ENCODE data around the gene MYRF. TPM values are rescaled to one million over a fixed set of nuclear protein-coding genes. Genes with fewer than 3 reads are reported as not detected.
A peak's percentile ranks its signal among the peaks of the same experiment; 100 is the strongest.

Gene MYRF
- total RNA-seq, 2 donors from 2014 or later, result 4.6 to 15.6 TPM

DNA sequence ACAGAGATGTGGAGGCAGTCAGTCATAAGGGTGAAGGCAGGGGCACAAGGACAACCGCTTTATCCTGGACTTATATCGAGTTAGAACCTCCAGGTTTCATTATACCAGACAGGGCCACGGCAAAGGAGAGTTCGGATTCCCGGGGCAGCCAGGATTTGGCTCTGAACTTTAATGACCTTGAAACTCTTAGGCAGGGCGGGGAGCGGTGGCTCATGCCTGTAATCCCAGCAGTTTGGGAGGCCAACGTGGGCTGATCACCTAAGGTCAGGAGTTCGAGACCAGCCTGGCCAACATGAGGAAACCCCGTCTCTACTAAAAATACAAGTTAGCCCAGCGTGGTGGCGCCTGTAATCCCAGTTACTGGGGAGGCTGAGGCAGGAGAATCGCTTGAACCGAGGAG, 1.1 kb upstream of the MYRF start:
- ATAC-seq, result no peak
- intact Hi-C loops (cut with DNase I, micrococcal nuclease), result no loop called here
- no peak for DNase-seq

- no peak for ATAC-seq
- intact Hi-C loops (cut with DNase I, micrococcal nuclease), result no loop called here
- DNase-seq, result no peak
Measured at GRCh38 chr11:61752925-61753521, 587 bp downstream of the MYRF start.

DNA sequence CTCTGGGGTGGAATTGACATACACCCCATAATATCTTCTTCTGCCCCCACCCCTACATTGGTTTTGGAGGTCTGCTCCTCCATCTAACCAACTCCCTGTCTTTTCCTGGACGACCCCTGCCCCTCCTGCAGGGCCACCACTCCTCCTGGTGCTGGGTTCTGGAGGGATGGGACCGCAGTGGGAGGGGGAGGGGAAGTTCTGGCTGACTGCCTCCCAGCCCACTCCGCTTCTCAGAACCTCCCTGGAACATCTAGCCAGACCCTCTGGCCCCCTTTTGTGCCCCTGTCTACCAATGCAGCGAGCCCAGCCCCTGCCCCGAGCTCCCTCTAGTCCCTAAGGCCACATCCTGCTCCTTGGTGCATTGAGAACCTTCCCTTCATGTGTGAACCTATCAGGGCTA, 1.2 kb downstream of the MYRF start:
- intact Hi-C loops (cut with DNase I, micrococcal nuclease), result no loop called here
- ATAC-seq, result no peak

GRCh38 chr11:61754534-61755482, 2.4 kb downstream of the MYRF start:
- intact Hi-C loops (cut with DNase I, micrococcal nuclease), result no loop called here
- ATAC-seq (no peak), DNase-seq (no peak)

More for the DNA sequence above, 1.2 kb downstream of the MYRF start:
- DNase-seq, result no peak

DNA sequence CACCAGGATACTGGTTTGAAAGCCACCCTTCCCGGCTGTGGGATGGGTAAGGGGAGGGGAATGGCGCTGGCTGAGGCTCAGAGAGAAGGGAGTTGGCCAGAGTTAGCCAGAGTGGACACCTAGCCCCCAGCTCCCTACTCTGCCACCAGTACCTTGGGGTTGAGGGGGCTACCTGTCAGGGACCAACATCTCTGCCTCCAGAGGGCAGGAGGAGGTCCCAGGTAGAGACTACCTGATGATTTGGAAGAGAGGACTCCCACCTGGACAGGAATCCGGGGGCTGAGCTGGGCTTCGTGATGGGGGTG, 3.7 kb downstream of the MYRF start:
- intact Hi-C loops (cut with DNase I, micrococcal nuclease), result no loop called here
- DNase-seq (no peak), ATAC-seq (no peak)

GRCh38 chr11:61756452-61757212, 4.2 kb downstream of the MYRF start:
- intact Hi-C loops (cut with DNase I, micrococcal nuclease), result no loop called here
- peak; percentile 77 to 87 for DNase-seq
- ATAC-seq, result peak; percentile 85

DNA sequence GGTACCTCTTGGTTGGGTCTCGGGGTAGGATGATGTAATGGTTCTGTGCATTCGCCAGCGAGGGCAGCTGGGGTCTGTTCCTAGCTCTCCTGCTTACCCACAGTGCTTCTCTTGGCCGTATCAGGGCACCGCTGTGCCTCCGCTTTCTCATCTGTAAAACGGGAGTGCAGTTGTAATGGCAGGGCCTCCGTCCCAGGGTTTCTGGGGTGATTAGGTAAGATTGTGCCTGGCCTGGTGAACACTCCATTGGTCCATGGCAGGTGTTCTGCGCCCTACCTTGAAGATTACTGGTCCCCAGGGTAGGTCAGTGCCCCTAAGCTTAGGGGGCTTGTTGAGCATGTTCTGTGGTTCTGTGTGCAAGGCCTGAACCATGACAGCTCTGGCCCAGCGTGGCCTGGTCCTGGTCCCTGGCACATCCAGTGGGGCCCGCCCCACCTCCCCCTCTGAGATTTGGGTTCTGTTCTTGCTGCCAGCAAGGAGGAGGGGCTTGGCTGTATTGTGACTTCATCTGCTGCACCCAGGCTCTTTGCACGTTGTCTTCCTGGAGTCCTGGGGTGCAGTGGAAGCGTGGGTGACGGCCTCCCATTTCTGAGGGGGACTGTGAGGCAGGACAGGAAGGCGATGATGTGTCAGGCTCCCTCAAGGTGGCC, 4.9 kb downstream of the MYRF start:
- intact Hi-C loops (cut with DNase I, micrococcal nuclease), result no loop called here
- no peak for DNase-seq
- ATAC-seq, result no peak

DNA sequence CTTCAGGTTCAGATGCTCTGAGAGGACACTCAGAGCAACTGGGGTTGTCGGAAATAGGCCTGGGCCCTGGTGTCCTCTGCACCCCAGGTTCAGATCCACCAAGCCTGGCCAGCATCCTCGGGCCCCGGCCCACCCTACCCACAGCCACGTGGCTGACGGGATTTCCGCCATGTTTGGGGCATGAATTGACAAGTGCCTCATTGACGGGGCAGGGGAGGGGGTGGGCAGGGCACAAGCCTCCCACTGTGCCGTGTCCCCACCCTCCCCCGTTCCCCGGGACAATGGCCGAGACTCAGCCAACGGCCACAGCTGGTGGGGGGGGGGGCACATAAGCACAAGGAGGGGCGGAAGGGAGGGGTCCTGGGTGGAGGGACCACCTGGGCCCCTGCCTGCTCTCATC, 8.5 kb downstream of the MYRF start:
- intact Hi-C loops (cut with DNase I, micrococcal nuclease), result no loop called here
- no peak for DNase-seq
- no peak for ATAC-seq

- ATAC-seq, result no peak
- intact Hi-C loops (cut with DNase I, micrococcal nuclease), result no loop called here
- no peak for DNase-seq
Measured at GRCh38 chr11:61761440-61762222, 9.2 kb downstream of the MYRF start.

GRCh38 chr11:61762223-61762615, 9.8 kb downstream of the MYRF start:
- intact Hi-C loops (cut with DNase I, micrococcal nuclease), result no loop called here
- no peak for DNase-seq
- ATAC-seq, result no peak

GRCh38 chr11:61762798-61763197, 10.4 kb downstream of the MYRF start:
- DNase-seq, result no peak
- no peak for ATAC-seq
- intact Hi-C loops (cut with DNase I, micrococcal nuclease), result no loop called here

GRCh38 chr11:61763930-61764605, 11.6 kb downstream of the MYRF start:
- no peak for ATAC-seq
- DNase-seq, result no peak
- intact Hi-C loops (cut with DNase I, micrococcal nuclease), result no loop called here

- DNase-seq (no peak), ATAC-seq (no peak)
- intact Hi-C loops (cut with DNase I, micrococcal nuclease), result no loop called here
Measured at GRCh38 chr11:61764606-61765260, 12.3 kb downstream of the MYRF start.

GRCh38 chr11:61765550-61766253, 13.3 kb downstream of the MYRF start:
- intact Hi-C loops (cut with DNase I, micrococcal nuclease), result no loop called here
- no peak for ATAC-seq
- DNase-seq, result no peak

DNA sequence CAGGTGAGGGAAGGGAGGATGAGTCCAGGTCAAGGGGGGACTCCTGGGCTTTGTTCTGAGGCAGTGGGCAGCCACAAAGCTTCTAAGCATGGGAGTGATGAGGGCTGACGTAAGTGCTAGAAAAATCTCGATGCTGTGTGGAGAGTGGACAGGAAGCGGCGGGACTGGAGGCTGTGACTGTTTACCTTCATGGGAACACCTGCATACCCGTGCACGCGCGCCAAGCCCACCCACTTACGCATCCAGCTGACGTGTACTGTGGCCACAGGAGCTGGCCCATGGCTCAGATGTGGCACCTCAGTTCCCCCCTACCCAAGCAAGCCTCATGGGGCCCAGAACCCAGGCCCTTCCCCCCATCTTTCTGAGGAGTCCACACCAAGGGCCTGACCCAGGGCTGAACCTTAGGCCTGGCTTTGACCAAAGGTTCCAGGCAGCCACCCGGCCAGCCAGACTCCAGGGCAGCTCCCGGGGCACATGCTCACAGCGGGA, 14.0 kb downstream of the MYRF start:
- DNase-seq (no peak), ATAC-seq (no peak)
- intact Hi-C loops (cut with DNase I, micrococcal nuclease), result no loop called here

- intact Hi-C loops (cut with DNase I, micrococcal nuclease), result no loop called here
- ATAC-seq (no peak), DNase-seq (no peak)
Measured at GRCh38 chr11:61768376-61769076, 16.1 kb downstream of the MYRF start.

Data from left colon (tissue), 2 donors.